GM03348 (cell line): ENCODE measurements around the gene TTC3.
A peak's percentile ranks its signal among the peaks of the same experiment; 100 is the strongest.

Experiments
- DNase-seq: peaks from one replicate; pipeline ENCODE4 v3.0.0; 2012; ENCODE audit warnings: low spot score

The TTC3 gene

GRCh38 chr21:37149411-37149810, 76.4 kb downstream of the TTC3 start:
- peak; percentile 63 for DNase-seq

DNA sequence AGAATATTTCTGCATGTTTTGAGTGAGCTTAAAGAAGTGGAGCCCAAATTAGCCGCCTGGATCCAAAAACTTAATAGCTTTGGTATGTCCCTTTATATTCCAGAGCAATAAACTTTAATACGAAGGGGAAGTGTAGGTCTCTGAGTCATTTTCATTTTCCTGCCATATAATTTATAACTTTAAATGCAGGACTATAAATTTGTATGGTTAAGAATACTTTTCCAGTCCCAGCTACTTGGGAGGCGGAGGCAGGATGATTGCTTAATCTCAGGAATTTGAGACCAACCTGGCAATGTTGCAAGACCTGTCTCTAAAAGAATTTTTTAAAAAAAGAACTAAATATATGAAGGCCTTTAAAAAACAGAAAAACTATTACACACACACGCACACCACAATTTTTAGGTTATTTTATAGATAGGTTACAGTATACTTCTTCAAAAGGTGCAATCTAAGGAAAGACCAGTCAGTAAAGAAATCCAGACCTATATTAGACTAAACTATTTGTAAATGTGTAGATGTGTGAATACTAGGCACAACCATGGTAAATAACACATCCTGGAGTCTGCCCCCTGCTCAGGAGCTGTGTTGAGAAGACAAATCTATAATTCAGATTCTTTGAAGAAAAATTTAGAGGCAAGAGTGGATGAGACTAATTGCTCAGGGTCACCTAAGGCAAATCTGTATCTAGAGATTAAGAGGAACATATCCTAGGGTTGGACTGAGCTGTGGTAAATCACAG, 80.3 kb downstream of the TTC3 start:
- DNase-seq: peak; percentile 61

GRCh38 chr21:37153935-37154350, 80.9 kb downstream of the TTC3 start:
- DNase-seq: peak; percentile 7

GRCh38 chr21:37155186-37155585, 82.1 kb downstream of the TTC3 start:
- peak; percentile 44 for DNase-seq

DNA sequence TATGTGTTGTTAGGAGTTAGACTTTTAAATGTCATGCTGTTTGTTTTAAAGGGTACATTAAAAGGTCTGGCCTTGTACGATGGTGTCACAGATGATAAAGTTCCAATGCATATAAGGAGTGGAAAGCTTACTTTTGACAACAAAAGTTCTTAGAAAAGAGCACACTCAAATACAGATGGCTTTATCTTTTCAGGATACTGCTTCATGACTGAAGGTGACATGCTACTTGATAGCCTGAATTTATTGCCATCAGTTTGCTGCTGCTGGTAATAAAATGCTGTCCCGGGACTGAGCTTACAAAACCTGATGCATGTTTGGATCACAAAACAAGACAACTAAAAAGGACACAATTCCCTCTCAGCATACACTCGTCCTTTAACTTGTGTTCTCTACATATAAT, 84.9 kb downstream of the TTC3 start:
- DNase-seq: no peak

GRCh38 chr21:37159053-37159776, 86.2 kb downstream of the TTC3 start:
- no peak for DNase-seq

- DNase-seq: no peak
Observed at GRCh38 chr21:37159949-37160348, 86.9 kb downstream of the TTC3 start.

DNA sequence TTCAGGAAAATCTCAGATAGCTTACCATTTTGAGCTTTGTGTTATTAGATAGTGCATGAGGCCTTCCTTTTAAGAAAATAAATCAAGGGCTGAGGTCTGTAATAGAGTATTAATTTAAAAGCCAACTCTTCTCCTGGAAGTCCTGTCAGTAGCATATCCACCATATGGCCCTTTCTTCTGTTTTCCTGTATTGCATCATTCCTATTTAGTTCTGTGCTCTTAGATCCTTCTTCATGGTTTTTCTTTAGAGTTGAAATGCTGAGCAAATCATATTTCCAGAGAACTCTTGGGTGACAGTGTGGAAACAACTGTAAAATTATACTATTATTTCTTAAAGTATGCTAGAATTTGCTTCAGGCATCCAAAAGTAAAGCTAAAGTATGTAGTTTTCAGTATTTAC, 91.7 kb downstream of the TTC3 start:
- peak; percentile 25 for DNase-seq

- DNase-seq: peak; percentile 24
Observed at GRCh38 chr21:37165586-37165985, 92.5 kb downstream of the TTC3 start.

DNA sequence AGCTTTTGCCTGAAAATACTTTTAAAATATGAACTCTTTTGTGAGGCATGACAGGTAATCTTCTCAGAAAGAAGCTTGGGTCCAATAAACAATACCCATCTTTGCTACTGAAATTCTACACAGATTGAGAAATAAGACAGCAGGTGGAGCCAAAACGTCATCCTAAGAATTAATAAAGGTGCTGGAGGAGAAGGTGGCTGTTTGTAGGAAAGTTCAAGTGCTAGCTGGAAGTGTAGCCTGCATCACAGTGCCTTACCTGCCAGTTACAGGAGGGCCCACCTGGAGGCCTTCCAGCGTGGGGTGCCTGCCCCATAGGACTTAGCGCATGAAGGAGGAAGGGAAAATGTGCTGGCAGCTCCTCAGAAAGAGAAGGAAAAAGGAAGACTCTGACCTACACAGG, 93.7 kb downstream of the TTC3 start:
- DNase-seq: no peak

- no peak for DNase-seq
Observed at GRCh38 chr21:37168666-37169065, 95.6 kb downstream of the TTC3 start.

GRCh38 chr21:37172646-37173045, 99.6 kb downstream of the TTC3 start:
- DNase-seq: no peak

DNA sequence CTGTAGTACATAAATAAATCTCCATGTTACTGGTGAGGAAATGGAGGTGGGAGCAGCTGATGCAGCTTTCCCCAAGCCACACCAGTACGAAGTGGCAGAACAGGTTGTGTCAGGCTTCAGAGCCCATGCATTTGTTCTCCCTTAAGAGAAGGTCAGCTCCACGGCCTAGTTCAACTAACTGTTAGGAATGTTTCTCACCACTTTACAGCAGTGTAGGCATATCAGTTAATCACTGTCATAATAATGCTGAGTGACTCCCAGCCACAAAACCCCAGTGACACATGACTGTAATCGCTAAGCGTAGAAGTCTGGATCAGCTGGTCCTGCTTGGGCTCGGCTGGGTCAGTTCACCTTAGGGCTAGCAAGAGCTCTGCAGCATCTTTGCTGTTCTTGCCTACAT, 103.7 kb downstream of the TTC3 start:
- no peak for DNase-seq

GRCh38 chr21:37181059-37181458, 108.0 kb downstream of the TTC3 start:
- no peak for DNase-seq

GRCh38 chr21:37182222-37182621, 109.2 kb downstream of the TTC3 start:
- no peak for DNase-seq

DNA sequence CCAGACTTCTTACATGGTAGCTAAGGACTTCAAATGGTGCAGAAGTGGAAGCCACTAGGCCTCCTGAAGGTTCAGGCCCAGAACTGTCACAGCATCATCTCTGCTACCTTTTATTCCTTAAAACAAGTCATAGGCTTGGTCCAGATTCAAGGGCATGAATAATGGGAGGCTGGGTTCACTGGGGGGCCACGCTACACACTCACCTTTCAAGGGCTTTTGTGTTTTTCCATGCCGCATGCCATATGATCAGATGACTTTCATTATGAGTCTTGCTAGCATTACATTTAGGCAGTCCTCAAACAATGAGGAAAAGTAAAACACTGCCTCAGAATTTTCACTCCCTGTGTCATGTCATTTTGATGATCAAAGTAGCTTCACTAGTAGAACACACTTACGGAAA, 110.7 kb downstream of the TTC3 start:
- no peak for DNase-seq

GRCh38 chr21:37184784-37185593, 111.9 kb downstream of the TTC3 start:
- DNase-seq: no peak

GRCh38 chr21:37186983-37187382, 113.9 kb downstream of the TTC3 start:
- DNase-seq: no peak

DNA sequence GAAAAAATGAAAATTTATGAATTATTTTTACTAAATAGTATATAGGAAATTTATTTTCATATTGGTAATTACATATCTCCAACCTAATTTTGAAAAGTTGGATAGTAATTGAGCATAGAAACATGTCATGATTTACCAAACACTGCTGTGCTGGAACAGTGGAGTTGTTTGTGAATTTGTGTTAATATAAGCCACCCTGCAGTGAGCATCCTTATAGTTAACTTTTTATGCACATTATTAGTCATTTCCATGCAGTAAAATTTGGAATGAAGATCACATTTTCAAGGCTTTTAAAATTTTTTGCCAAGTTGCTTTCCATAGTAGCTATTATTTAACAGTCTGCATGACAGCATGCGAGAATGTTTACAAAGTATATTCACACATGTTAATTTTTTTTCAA, 115.8 kb downstream of the TTC3 start:
- DNase-seq: no peak

DNA sequence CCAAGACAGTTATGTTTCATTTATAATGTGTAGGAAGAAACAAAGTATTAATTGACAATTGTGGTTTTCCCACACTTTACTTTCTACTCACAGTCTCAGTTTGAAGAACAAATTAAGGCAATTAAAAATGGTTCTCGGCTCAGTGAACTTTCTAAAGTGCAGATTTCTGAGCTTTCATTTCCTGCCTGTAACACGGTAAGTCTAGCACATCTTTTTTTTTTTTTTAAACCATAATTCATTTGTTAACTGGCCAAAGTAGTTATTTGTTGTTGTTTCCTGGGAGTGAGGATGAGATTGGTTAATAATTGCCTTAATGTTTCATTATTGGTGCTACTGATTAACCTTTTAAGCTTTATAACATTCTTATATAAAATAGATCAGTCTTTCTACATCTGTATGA, 119.0 kb downstream of the TTC3 start:
- DNase-seq: no peak

DNA sequence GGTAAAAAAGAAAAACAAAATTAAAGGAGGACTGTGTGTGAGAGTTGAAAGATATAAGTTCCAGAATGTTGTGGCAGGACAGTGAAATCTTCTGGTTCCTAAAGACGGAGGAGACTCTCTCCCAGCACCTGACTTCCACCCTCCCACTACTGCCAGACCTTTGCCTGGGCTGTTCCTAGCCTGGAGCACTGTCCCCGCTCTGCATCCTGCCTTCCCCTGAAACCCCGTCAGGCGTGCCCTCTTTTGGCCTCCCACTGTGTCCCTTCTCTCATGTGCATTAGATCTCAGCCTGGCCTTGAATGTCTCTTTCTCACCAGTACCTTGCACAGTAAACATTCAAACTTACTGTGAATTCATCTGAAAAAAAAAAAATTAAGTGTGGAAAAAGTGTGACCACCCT, 120.0 kb downstream of the TTC3 start:
- DNase-seq: no peak

- no peak for DNase-seq
Observed at GRCh38 chr21:37193676-37194075, 120.6 kb downstream of the TTC3 start.

- no peak for DNase-seq
Observed at GRCh38 chr21:37195059-37195458, 122.0 kb downstream of the TTC3 start.
